H1 (cell line): ENCODE results near the gene NOC3L. TPM values are rescaled to one million over a fixed set of nuclear protein-coding genes. Genes with fewer than 3 reads are reported as not detected.

Source experiments
- CTCF ChIA-PET: fragments of 300-600 bp; sonication (Branson Sonifier 250); formaldehyde crosslinking; loops from one replicate; lab custom pipeline; 2021; ENCODE audit not compliant: partially characterized antibody; lab: Charles Lee
- POLR2A ChIA-PET: fragments of 300-600 bp; sonication (Branson Sonifier 250); formaldehyde crosslinking; loops from one replicate; lab custom pipeline; 2021; ENCODE audit warnings: inconsistent platforms; ENCODE audit not compliant: partially characterized antibody; lab: Charles Lee
- DNase-seq, 2 experiments: peaks; one replicate each; pipeline versions ENCODE4 v3.0.0 to v3.0.0-alpha.2; 2010 to 2022; ENCODE audit warnings: low spot score in 2 of 2, low read depth in 1 of 2, mixed read lengths in 1 of 2
- FAIRE-seq: peaks from 2 replicates; lab custom pipeline; 2011; peaks lifted over from hg19 to GRCh38; lab: Jason Lieb, UNC
- H2AFZ ChIP-seq: 2 replicates; pipeline ENCODE4 v1.8.1; 2012; ENCODE audit warnings: low read length, inconsistent platforms
- H2AK5ac ChIP-seq: 2 replicates; pipeline ENCODE4 v1.6.1; 2013; ENCODE audit warnings: low read depth, low read length
- H2BK120ac ChIP-seq: replicated peaks from 2 replicates; pipeline ENCODE3; 2013; ENCODE audit warnings: low read depth, low read length, inconsistent platforms
- H2BK12ac ChIP-seq: 2 replicates; pipeline ENCODE4 v1.6.1; 2013; ENCODE audit warnings: low read depth, low read length
- H2BK15ac ChIP-seq: 2 replicates; pipeline ENCODE4 v1.6.1; 2013; ENCODE audit warnings: low read length
- H2BK20ac ChIP-seq: 2 replicates; pipeline ENCODE4 v1.6.1; 2013; ENCODE audit warnings: low read length
- H2BK5ac ChIP-seq: 2 replicates; pipeline ENCODE4 v1.6.1; 2013; ENCODE audit warnings: low read depth, low read length
- H3K14ac ChIP-seq: 2 replicates; pipeline ENCODE4 v1.6.1; 2013; ENCODE audit warnings: inconsistent platforms; ENCODE audit not compliant: insufficient read length
- H3K18ac ChIP-seq: 2 replicates; pipeline ENCODE4 v1.6.1; 2013; ENCODE audit warnings: low read length; ENCODE audit errors: extremely low read depth
- H3K23ac ChIP-seq: 2 replicates; pipeline ENCODE4 v1.6.1; 2013; ENCODE audit warnings: inconsistent platforms; ENCODE audit not compliant: insufficient read length
- H3K23me2 ChIP-seq: 2 replicates; pipeline ENCODE4 v1.6.1; 2013; ENCODE audit warnings: low read depth, low read length
- H3K27ac ChIP-seq: 2 replicates; pipeline ENCODE4 v1.6.1; 2011; ENCODE audit warnings: low read depth, low read length, inconsistent platforms
- H3K27me3 ChIP-seq, 4 experiments: replicated peaks in 1 of 4; 1 replicate in 1 of 4; 2 replicates in 3 of 4; pipeline versions ENCODE4 v1.6.1 to v1.8.1; 2011 to 2013; ENCODE audit warnings: low read length in 3 of 4, mild to moderate bottlenecking in 3 of 4, inconsistent platforms in 2 of 4, mixed read lengths in 2 of 4, moderate library complexity in 1 of 4; ENCODE audit not compliant: control insufficient read depth in 3 of 4, insufficient read depth in 3 of 4; ENCODE audit errors: extremely low read depth in 1 of 4
- H3K36me3 ChIP-seq, 4 experiments: 2 replicates each; pipeline versions ENCODE4 v1.6.1 to v1.8.1; 2011 to 2013; ENCODE audit warnings: mild to moderate bottlenecking in 4 of 4, low read length in 3 of 4, moderate library complexity in 2 of 4, control low read depth in 1 of 4, inconsistent platforms in 1 of 4; ENCODE audit not compliant: insufficient read depth in 4 of 4, control insufficient read depth in 2 of 4
- H3K4ac ChIP-seq: replicated peaks from 2 replicates; pipeline ENCODE3; 2013; ENCODE audit warnings: low read length, low read depth, mixed read lengths, inconsistent platforms; ENCODE audit not compliant: insufficient read length
- H3K4me1 ChIP-seq, 4 experiments: replicated peaks in 1 of 4; 1 replicate in 1 of 4; 2 replicates in 3 of 4; pipeline versions ENCODE4 v1.6.1 to v1.8.1; 2011 to 2013; ENCODE audit warnings: low read length in 3 of 4, inconsistent platforms in 2 of 4, mixed read lengths in 1 of 4; ENCODE audit not compliant: insufficient read depth in 4 of 4, control insufficient read depth in 3 of 4
- H3K4me2 ChIP-seq, 2 experiments: 2 replicates each; pipeline versions ENCODE4 v1.6.1 to v1.8.1; 2011 to 2013; ENCODE audit warnings: low read depth in 2 of 2, low read length in 2 of 2, control low read depth in 1 of 2, inconsistent platforms in 1 of 2, mild to moderate bottlenecking in 1 of 2; ENCODE audit not compliant: insufficient read depth in 1 of 2
- H3K4me3 ChIP-seq, 4 experiments: fragments of 200-600, 300-600 bp in 1 of 4; sonication (generic), shearing (Covaris generic), sonication (Bioruptor Twin) in 1 of 4; 2 replicates each; pipeline versions ENCODE4 v1.5.1 to v1.8.1; 2011 to 2016; ENCODE audit warnings: low read length in 4 of 4, low read depth in 3 of 4, control low read depth in 2 of 4, inconsistent platforms in 2 of 4, mild to moderate bottlenecking in 2 of 4, mixed read lengths in 1 of 4, moderate library complexity in 1 of 4; ENCODE audit not compliant: insufficient read depth in 2 of 4; ENCODE audit errors: extremely low read depth in 1 of 4
- H3K56ac ChIP-seq: replicated peaks from 2 replicates; pipeline ENCODE3; 2013; ENCODE audit warnings: low read depth, mild to moderate bottlenecking, mixed read lengths, low read length, inconsistent platforms; ENCODE audit not compliant: insufficient read length
- H3K79me1 ChIP-seq: 2 replicates; pipeline ENCODE4 v1.6.1; 2013; ENCODE audit warnings: low read depth, low read length, control low read depth
- H3K79me2 ChIP-seq, 2 experiments: 2 replicates each; pipeline versions ENCODE4 v1.6.1 to v1.8.1; 2012 to 2013; ENCODE audit warnings: low read length in 2 of 2, mild to moderate bottlenecking in 2 of 2, inconsistent platforms in 1 of 2; ENCODE audit not compliant: insufficient read depth in 2 of 2, control insufficient read depth in 1 of 2
- H3K9ac ChIP-seq, 4 experiments: replicated peaks in 1 of 4; 1 replicate in 1 of 4; 2 replicates in 3 of 4; pipeline versions ENCODE4 v1.6.1 to v1.8.1; 2011 to 2013; ENCODE audit warnings: low read depth in 3 of 4, low read length in 3 of 4, control low read depth in 2 of 4, mild to moderate bottlenecking in 2 of 4, moderate library complexity in 2 of 4, inconsistent platforms in 1 of 4; ENCODE audit errors: extremely low read depth in 1 of 4
- H3K9me3 ChIP-seq, 2 experiments: 2 replicates each; pipeline versions ENCODE4 v1.6.1 to v1.8.1; 2012 to 2013; ENCODE audit warnings: mild to moderate bottlenecking in 2 of 2, moderate library complexity in 2 of 2, control low read depth in 1 of 2, inconsistent platforms in 1 of 2, low read depth in 1 of 2, low read length in 1 of 2, mixed read lengths in 1 of 2; ENCODE audit not compliant: insufficient read depth in 2 of 2
- H4K20me1 ChIP-seq, 2 experiments: replicated peaks in 1 of 2; 2 replicates each; pipeline versions ENCODE3 to v1.8.1; 2011 to 2013; ENCODE audit warnings: inconsistent platforms in 2 of 2, low read length in 2 of 2, mild to moderate bottlenecking in 1 of 2; ENCODE audit not compliant: insufficient read depth in 2 of 2, control insufficient read depth in 1 of 2
- H4K5ac ChIP-seq: 2 replicates; pipeline ENCODE4 v1.6.1; 2013; ENCODE audit warnings: low read length, low read depth, mixed read lengths, inconsistent platforms; ENCODE audit not compliant: insufficient read length
- H4K8ac ChIP-seq: 2 replicates; pipeline ENCODE4 v1.8.0; 2013; ENCODE audit warnings: mild to moderate bottlenecking, moderate library complexity, low read length, inconsistent platforms; ENCODE audit not compliant: insufficient read depth; ENCODE audit errors: extremely low read depth
- H4K91ac ChIP-seq: replicated peaks from 2 replicates; pipeline ENCODE3; 2013; ENCODE audit warnings: low read length, mixed read lengths, inconsistent platforms; ENCODE audit not compliant: insufficient read length
- CBX8 ChIP-seq: fragments of 300-800, 300-1000 bp; sonication (generic); IDR thresholded peaks from 2 replicates; pipeline ENCODE4 v1.7.1; 2016; ENCODE audit warnings: low read depth, low read length, borderline replicate concordance
- CEBPB ChIP-seq: IDR thresholded peaks from 2 replicates; pipeline ENCODE4 v1.6.1; 2012; ENCODE audit warnings: low read depth, low read length
- CTBP2 ChIP-seq: IDR thresholded peaks from 2 replicates; pipeline ENCODE4 v1.7.0; 2011; ENCODE audit warnings: borderline replicate concordance, mild to moderate bottlenecking, moderate library complexity, mixed read lengths, low read length; ENCODE audit not compliant: insufficient read depth, insufficient read length
- GTF2F1 ChIP-seq: IDR thresholded peaks from 2 replicates; pipeline ENCODE4 v1.6.1; 2012; ENCODE audit warnings: low read depth, low read length, improper control_type of control experiment, borderline replicate concordance
- HDAC2 ChIP-seq, 2 experiments: fragments of 300-600 bp in 1 of 2; sonication (generic) in 1 of 2; IDR thresholded peaks; 2 replicates each; pipeline ENCODE4 v1.6.1; 2011 to 2012; ENCODE audit warnings: low read depth in 2 of 2, low read length in 2 of 2, mild to moderate bottlenecking in 2 of 2, moderate library complexity in 2 of 2, borderline replicate concordance in 1 of 2, inconsistent platforms in 1 of 2
- HDAC6 ChIP-seq: IDR thresholded peaks from one replicate; pipeline ENCODE4 v1.7.1; 2012; ENCODE audit warnings: low read depth, mild to moderate bottlenecking, inconsistent platforms, low read length, moderate library complexity
- JUN ChIP-seq: IDR thresholded peaks from 2 replicates; pipeline ENCODE4 v1.6.1; 2011; ENCODE audit warnings: low read depth, mild to moderate bottlenecking, improper control_type of control experiment, low read length
- KDM1A ChIP-seq: fragments of 200-600, 300-600 bp; sonication (generic); IDR thresholded peaks from 2 replicates; pipeline ENCODE4 v1.7.1; 2016; ENCODE audit warnings: mild to moderate bottlenecking, low read length, borderline replicate concordance
- NRF1 ChIP-seq: IDR thresholded peaks from 2 replicates; pipeline ENCODE4 v1.6.1; 2011; ENCODE audit warnings: mild to moderate bottlenecking, low read depth, low read length, improper control_type of control experiment
- POLR2AphosphoS5 ChIP-seq: IDR thresholded peaks from 2 replicates; pipeline ENCODE4 v1.6.1; 2011; ENCODE audit warnings: low read depth, low read length
- RXRA ChIP-seq: IDR thresholded peaks from 2 replicates; pipeline ENCODE4 v1.6.1; 2011; ENCODE audit warnings: low read depth, mild to moderate bottlenecking, low read length, moderate library complexity; ENCODE audit not compliant: insufficient read depth
- SAP30 ChIP-seq: fragments of 300-600 bp; sonication (generic); IDR thresholded peaks from 2 replicates; pipeline ENCODE4 v1.7.1; 2012; ENCODE audit warnings: low read length, moderate library complexity, mild to moderate bottlenecking, inconsistent platforms; ENCODE audit not compliant: insufficient read depth, insufficient replicate concordance
- SIX5 ChIP-seq: IDR thresholded peaks from 2 replicates; pipeline ENCODE4 v1.6.1; 2011; ENCODE audit warnings: mild to moderate bottlenecking, low read depth, low read length
- SP1 ChIP-seq: IDR thresholded peaks from 2 replicates; pipeline ENCODE4 v1.6.1; 2011; ENCODE audit warnings: low read depth, low read length
- TAF1 ChIP-seq: IDR thresholded peaks from 2 replicates; pipeline ENCODE4 v1.6.1; 2011; ENCODE audit warnings: mild to moderate bottlenecking, low read depth, low read length
- WGBS, 2 experiments: shearing (Covaris generic) in 1 of 2; methylation state at CpG; one replicate each; pipeline versions ENCODE4 v1.1.6 to v1.1.7; 2013 to 2015; ENCODE audit warnings: low lambda C conversion rate in 2 of 2, mixed read lengths in 2 of 2, inconsistent platforms in 1 of 2, low coverage in 1 of 2, missing lambda C conversion rate in 1 of 2; ENCODE audit not compliant: insufficient replicate concordance in 2 of 2, insufficient coverage in 1 of 2, insufficient read length in 1 of 2; ENCODE audit errors: extremely low coverage in 1 of 2, missing lambda C conversion rate in 1 of 2; 5-methylcytosine and 5-hydroxymethylcytosine counted together
- polyA plus RNA-seq, 7 experiments: library from polyadenylated mRNA; depleted of rRNA in 3 of 7; stranded (reverse) in 5 of 7; unstranded in 2 of 7; fragments of >200 nt in 5 of 7; fragments of 200-250 nt in 2 of 7; gene quantifications; 1 replicate in 5 of 7; 2 replicates in 1 of 7; 4 replicates in 1 of 7; pipeline versions ENCODE4 v1.2.1 to v1.2.3, GENCODE V29; 2011 to 2013; ENCODE audit warnings: missing spikeins in 2 of 7, mixed read lengths in 2 of 7
- total RNA-seq: library from RNA; stranded (reverse); fragmentation: NEBNext Ultra II Directional; extraction: Animal tissue kit (Norgen Biotek cat#: 25700); gene quantifications from 2 replicates; pipeline ENCODE4 v1.2.1, GENCODE V29; 2021

The NOC3L gene
- total and polyA plus RNA-seq, 2 of the 8 experiments (the other 6 are each of a cell fraction or from before 2014, with no cell fraction given) = 7.1 to 39.1 TPM

- H3K56ac ChIP-seq = no peak overlapping the region
- ChIA-PET POLR2A (interaction anchor here (1.4 kb wide), 2 partner anchors 13 to 192 kb away, joined by 3 to 4 read pairs; partner anchors contain the start of gene HELLS), CTCF (interaction anchor here (0.6 to 2.0 kb wide), 13 partner anchors 8 to 1025 kb away, joined by 3 to 6 read pairs (median 3); no protein-coding TSS in a partner anchor)
- no peaks in the 10 kb centered on the region for H3K4me1 ChIP-seq
- H3K4me3 ChIP-seq = no peak overlapping the region
- H2BK20ac ChIP-seq = no peak overlapping the region
- no peak overlapping the region for H3K9ac ChIP-seq
- no peaks in the 10 kb centered on the region for H3K27me3 ChIP-seq
- H3K4me2 ChIP-seq = no peak overlapping the region
- no peak overlapping the region for H3K4ac ChIP-seq
- FAIRE-seq (no peak), DNase-seq (no peak)
- no peak overlapping the region for H3K18ac ChIP-seq
- H2BK120ac ChIP-seq = no peak overlapping the region
- H4K8ac ChIP-seq = no peak overlapping the region
- no peak overlapping the region for H3K23ac ChIP-seq
- H3K23me2 ChIP-seq = no peaks in the 10 kb centered on the region
- H3K14ac ChIP-seq = no peak overlapping the region
- H3K27ac ChIP-seq = no peak overlapping the region
- H4K91ac ChIP-seq = no peak overlapping the region
- WGBS, 2 experiments = 97% methylated on average over 3 of the region's 3 CpGs; no CpG with 5 or more reads in 1 of the 2 experiments
- H2BK5ac ChIP-seq = no peak overlapping the region
- H4K5ac ChIP-seq = no peak overlapping the region
- peaks cover 11 to 72% (median 43%) of the 10 kb centered on the region in 4 experiments for H3K36me3 ChIP-seq
- H3K79me1 ChIP-seq = no peaks in the 10 kb centered on the region
- H2AK5ac ChIP-seq = no peak overlapping the region
- no peak overlapping the region for H2BK12ac ChIP-seq
- no peak overlapping the region for H2AFZ ChIP-seq
- H4K20me1 ChIP-seq = peaks cover 0 to 4% of the 10 kb centered on the region in 2 experiments
- H2BK15ac ChIP-seq = no peak overlapping the region
- no peaks in the 10 kb centered on the region for H3K9me3 ChIP-seq
- no peaks in the 10 kb centered on the region for H3K79me2 ChIP-seq
- TF ChIP-seq NRF1 (no peak), RXRA (no peak), JUN (no peak), TAF1 (no peak), CTBP2 (no peak), GTF2F1 (no peak), CEBPB (no peak), CBX8 (no peak), KDM1A (no peak), SP1 (no peak), SIX5 (no peak), HDAC6 (no peak), POLR2AphosphoS5 (no peak), HDAC2 (IDR thresholded peaks at IDR 0.05; ENCODE audit: borderline replicate concordance in 1 of 2, low read depth in 2 of 2, low read length in 2 of 2) (no peak), SAP30 (no peak)
These were observed 9.4 kb downstream of the NOC3L start for GRCh38 chr10:94353336-94353735.
